Heart left ventricle (tissue), 16 donors: ENCODE results near the gene TLE5. TPM values are rescaled to one million over a fixed set of nuclear protein-coding genes. Genes with fewer than 3 reads are reported as not detected.

Source experiments
- ATAC-seq, 4 donors: fragments of 200-7000 bp; cut with Tn5 transposase; one replicate each; pipeline ENCODE4 v1.9.1; 2020 to 2022; ENCODE audit warnings: moderate library complexity in 4 of 4, mild to moderate bottlenecking in 3 of 4, moderate number of reproducible peaks in 1 of 4
- DNase-seq, 5 donors: peaks; one replicate each; pipeline ENCODE4 v3.0.0-alpha.2; 2020
- H3K27ac ChIP-seq, 12 donors: fragments of 200-600 bp; sonication (generic) in 4 of 12; one replicate each; pipeline versions ENCODE4 v1.5.0 to v1.8.0; 2016 to 2022; ENCODE audit warnings: mild to moderate bottlenecking in 2 of 12
- H3K27me3 ChIP-seq, 9 donors: fragments of 200-600 bp; sonication (generic) in 2 of 9; one replicate each; pipeline versions ENCODE4 v1.5.1 to v1.8.0; 2016 to 2022; ENCODE audit warnings: mild to moderate bottlenecking in 3 of 9
- H3K36me3 ChIP-seq, 9 donors: fragments of 200-600 bp; sonication (generic) in 2 of 9; one replicate each; pipeline versions ENCODE4 v1.5.0 to v1.8.0; 2018 to 2022; ENCODE audit warnings: mild to moderate bottlenecking in 2 of 9
- H3K4me1 ChIP-seq, 12 donors: fragments of 200-600 bp; sonication (generic) in 4 of 12; one replicate each; pipeline versions ENCODE4 v1.5.0 to v1.8.0; 2016 to 2022; ENCODE audit warnings: mild to moderate bottlenecking in 3 of 12
- H3K4me3 ChIP-seq, 12 donors: fragments of 200-600 bp; sonication (generic) in 4 of 12; one replicate each; pipeline versions ENCODE4 v1.5.0 to v1.8.0; 2017 to 2022; ENCODE audit warnings: mild to moderate bottlenecking in 9 of 12, moderate library complexity in 4 of 12
- H3K9me3 ChIP-seq, 12 donors: fragments of 200-600 bp; sonication (generic) in 4 of 12; one replicate each; pipeline versions ENCODE4 v1.5.0 to v1.8.0; 2016 to 2022; ENCODE audit warnings: mild to moderate bottlenecking in 1 of 12
- CTCF ChIP-seq, 12 donors: fragments of 200-600 bp; sonication (generic) in 4 of 12; IDR thresholded peaks; one replicate each; pipeline versions ENCODE4 v1.5.0 to v1.8.0; 2018 to 2022; ENCODE audit warnings: antibody characterized with exemption in 12 of 12, mild to moderate bottlenecking in 5 of 12
- POLR2A ChIP-seq, 2 donors: fragments of 450-650 bp; IDR thresholded peaks; one replicate each; pipeline ENCODE4 v1.6.1; 2017; ENCODE audit warnings: antibody characterized with exemption in 2 of 2, mild to moderate bottlenecking in 2 of 2, moderate library complexity in 2 of 2
- WGBS, 4 donors: extraction: QIAGEN DNeasy Blood & Tissue Kit in 2 of 4; methylation state at CpG; one replicate each; pipeline versions ENCODE4 v1.1.5 to v1.1.7; 2013 to 2018; 5-methylcytosine and 5-hydroxymethylcytosine counted together
- intact Hi-C, 10 donors: fragments of 100-400 bp; cut with DNase I; formaldehyde crosslinking; loops; one replicate each; pipeline versions ENCODE4 v1.11.1 to v1.14.2; 2022
- polyA plus RNA-seq, 2 donors: library from polyadenylated mRNA; stranded (reverse); fragments of 200-250 nt; gene quantifications; one replicate each; pipeline ENCODE4 v1.2.3, GENCODE V29; 2013
- total RNA-seq, 9 donors: library from RNA; depleted of rRNA in 2 of 9; stranded (reverse); fragments of >200 nt in 2 of 9; fragmentation: NEBNext Ultra II Directional in 3 of 9; extraction: Animal tissue kit (Norgen Biotek cat#: 25700) in 3 of 9; gene quantifications; one replicate each; pipeline versions ENCODE4 v1.1.0 to v1.2.4, GENCODE V29; 2016 to 2023
- donor health status: ischemic (EF 13 %, LVEDD 7.1; RV severe dilation, severe dysfunction).
- donor health status: healthy with polysubstance abuse.
- donor health status: DM: no; HTN: yes; CAD: no.
- donor health status: DM: no; HTN: no; CAD: no.
- donor health status: ischemic (EF 25% LVEDD 6.9; RV normal size, moderate dysfunction).
- donor health status: ischemic (EF 25% LVEDD 5.7; RV mildly dilated, moderate dysfunction).
- donor health status: healthy.
- donor health status: DM: yes; HTN: yes; CAD: no.
- donor health status: ischemic (EF 35%, LVEDD 5.7; RV mildly dilated, moderate dysfunction).
- donor health status: nonischemic (EF 11% LVEDD 7.7; RV severe dilation, severe dysfunction).
- donor health status: DM: yes; HTN: yes; CAD: no.
- donor health status: PGD.
- donor health status: ischemic (EF 29% LVEDD 5.4; RV normal size, mild dysfunction).
- donor health status: nonischemic (EF 23%, LVEDD 6.1; RV moderate dilation, normal function).

The TLE5 gene
- total and polyA plus RNA-seq, 11 donors: 593 to 1,459 (median 711) TPM

- H3K4me3 ChIP-seq: no peak overlapping the region
- ATAC-seq (peak in 2 of 4 donors; percentile 35 to 45), DNase-seq (peak in 1 of 5 donors; percentile 27)
- intact Hi-C loops: no loop called here
- TF ChIP-seq POLR2A (IDR thresholded peaks at IDR 0.05) (no peak), CTCF (IDR thresholded peaks at IDR 0.05) (no peak)
- 32 to 60% (median 45%) methylated on average over 12 of the region's 12 CpGs for WGBS, 4 donors
- H3K4me1 ChIP-seq: peaks cover 0 to 14% (median 4%) of the 10 kb centered on the region in 12 donors
- no peaks in the 10 kb centered on the region for H3K9me3 ChIP-seq
- H3K27ac ChIP-seq: no peak overlapping the region
- H3K27me3 ChIP-seq: no peaks in the 10 kb centered on the region
- no peaks in the 10 kb centered on the region for H3K36me3 ChIP-seq
These were observed 18.0 kb upstream of the TLE5 start for GRCh38 chr19:3080286-3080685.

DNA sequence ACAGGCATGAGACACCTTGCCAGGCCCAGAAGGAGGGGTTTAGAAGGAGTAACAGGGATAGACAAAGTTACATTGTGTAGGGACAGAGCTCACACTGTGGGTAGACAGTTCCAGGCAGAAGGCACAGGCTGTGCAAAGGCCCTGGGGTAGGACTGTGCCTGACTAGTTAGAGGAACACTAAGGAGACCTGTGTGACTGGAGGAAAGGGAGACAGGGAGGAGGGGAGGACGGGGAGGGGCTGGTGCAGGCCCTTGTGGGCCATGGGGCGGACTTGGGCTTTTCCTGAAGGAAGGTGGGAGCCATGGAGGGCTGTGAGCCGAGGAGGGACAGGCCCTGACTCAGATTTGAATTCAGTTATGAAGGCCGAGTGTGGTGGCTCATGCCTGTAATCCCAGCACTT lies 17.3 kb upstream of the TLE5 start:
- Histone ChIP-seq H3K4me3 (no peak overlapping the region), H3K4me1 (peaks cover 0 to 14% (median 4%) of the 10 kb centered on the region in 12 donors), H3K27me3 (no peaks in the 10 kb centered on the region), H3K27ac (no peak overlapping the region), H3K36me3 (no peaks in the 10 kb centered on the region), H3K9me3 (no peaks in the 10 kb centered on the region)
- DNase-seq (no peak), ATAC-seq (no peak)
- intact Hi-C loops: loop anchor here in 6 of 10 donors (5.0 to 10.0 kb wide), 6 partner anchors 33 to 125 kb away; no protein-coding TSS in a partner anchor
- TF ChIP-seq POLR2A (IDR thresholded peaks at IDR 0.05) (no peak), CTCF (IDR thresholded peaks at IDR 0.05) (no peak)
- WGBS, 4 donors: 77 to 89% (median 88%) methylated on average over 4 of the region's 4 CpGs

GRCh38 chr19:3075605-3076431 lies 13.5 kb upstream of the TLE5 start:
- DNase-seq (peak in 2 of 5 donors; percentile 52 to 79), ATAC-seq (peak; percentile 24 to 76 (median 73))
- Histone ChIP-seq H3K4me1 (peaks cover 0 to 14% (median 4%) of the 10 kb centered on the region in 12 donors), H3K27me3 (no peaks in the 10 kb centered on the region), H3K4me3 (peak overlapping the region in 3 of 12 donors; percentile 15 to 29 (median 29)), H3K36me3 (no peaks in the 10 kb centered on the region), H3K27ac (no peak overlapping the region), H3K9me3 (no peaks in the 10 kb centered on the region)
- 10 to 17% (median 12%) methylated on average over 23 to 41 of the region's 41 CpGs for WGBS, 4 donors
- intact Hi-C loops: loop anchor here (1.0 to 10.0 kb wide), 12 partner anchors 28 to 121 kb away; no protein-coding TSS in a partner anchor
- TF ChIP-seq POLR2A (IDR thresholded peaks at IDR 0.05) (no peak), CTCF (IDR thresholded peaks at IDR 0.05) (peak; percentile 86 to 95 (median 90))

GRCh38 chr19:3073931-3074595 lies 11.8 kb upstream of the TLE5 start:
- Histone ChIP-seq H3K4me1 (peaks cover 0 to 8% (median 4%) of the 10 kb centered on the region in 12 donors), H3K27ac (no peak overlapping the region), H3K27me3 (no peaks in the 10 kb centered on the region), H3K4me3 (no peak overlapping the region), H3K36me3 (no peaks in the 10 kb centered on the region), H3K9me3 (no peaks in the 10 kb centered on the region)
- ATAC-seq (peak in 1 of 4 donors; percentile 22), DNase-seq (no peak)
- TF ChIP-seq CTCF (IDR thresholded peaks at IDR 0.05): peak in 3 of 12 donors; percentile 6 to 9 (median 6)
- TF ChIP-seq POLR2A (IDR thresholded peaks at IDR 0.05): no peak
- intact Hi-C loops: loop anchor here in 6 of 10 donors (2.0 to 10.0 kb wide), 7 partner anchors 33 to 119 kb away; no protein-coding TSS in a partner anchor
- WGBS, 4 donors: 64 to 74% (median 69%) methylated on average over 8 of the region's 8 CpGs
